Esophagus muscularis mucosa (tissue), 4 donors: ENCODE data around the gene WDR87.

ENCODE experiments used
- CTCF ChIP-seq, 3 experiments: fragments of 200-600 bp in 2 of 3; fragments of 450-650 bp in 1 of 3; sonication (generic) in 2 of 3; IDR thresholded peaks; one replicate each; pipeline ENCODE4 v1.5.1; 2017 to 2019; ENCODE audit warnings: antibody characterized with exemption in 3 of 3, mild to moderate bottlenecking in 2 of 3, moderate library complexity in 1 of 3
- EP300 ChIP-seq: sonication (generic); formaldehyde crosslinking; IDR thresholded peaks from one replicate; pipeline ENCODE4 v1.6.1; 2017; ENCODE audit warnings: antibody characterized with exemption
- POLR2A ChIP-seq: fragments of 450-650 bp; IDR thresholded peaks from one replicate; pipeline ENCODE4 v1.6.1; 2017; ENCODE audit warnings: antibody characterized with exemption, moderate library complexity, mild to moderate bottlenecking, low read depth
- POLR2AphosphoS5 ChIP-seq, 2 donors: sonication (generic); formaldehyde crosslinking; IDR thresholded peaks; one replicate each; pipeline ENCODE4 v1.6.1; 2017; ENCODE audit warnings: antibody characterized with exemption in 2 of 2

DNA sequence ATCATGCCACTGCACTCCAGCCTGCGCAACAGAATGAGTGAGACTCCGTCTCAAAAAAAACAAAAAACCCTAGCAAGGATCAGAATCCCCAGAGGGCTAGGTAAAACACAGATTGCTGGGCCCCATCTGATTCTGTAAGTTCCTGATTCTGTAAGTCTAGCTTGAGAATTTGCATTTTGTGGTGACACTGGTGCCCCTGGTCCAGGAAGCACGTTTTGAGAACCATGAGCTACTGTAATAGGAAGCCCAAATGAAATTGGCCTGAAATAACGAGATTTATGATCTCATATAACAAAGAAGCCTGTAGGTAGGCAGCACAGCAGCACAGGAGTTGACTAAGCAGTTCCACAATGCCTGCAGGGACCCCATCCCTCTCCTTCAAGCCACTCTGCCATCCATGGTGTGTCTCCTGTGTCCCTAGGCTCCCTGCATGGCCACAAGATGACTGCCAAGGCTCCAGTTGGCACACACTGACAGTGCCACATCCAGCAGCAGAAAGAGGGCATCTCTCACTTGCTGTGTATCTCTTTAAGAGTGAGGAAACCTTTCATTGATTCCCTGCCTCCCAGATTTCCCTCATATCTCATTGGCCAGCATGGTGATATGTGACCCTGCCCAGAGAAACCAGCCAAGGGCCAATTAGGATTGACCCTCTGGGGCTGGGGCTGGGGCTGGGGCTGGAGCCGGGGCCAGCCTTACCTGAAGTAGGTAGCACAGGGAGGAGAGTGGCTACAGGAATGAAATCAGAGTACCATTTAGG is 22.3 kb upstream of the WDR87 start:
- TF ChIP-seq POLR2AphosphoS5 (IDR thresholded peaks at IDR 0.05) (no peak), CTCF (IDR thresholded peaks at IDR 0.05) (no peak), POLR2A (no peak), EP300 (no peak)
